Psoas muscle (tissue), 8 donors: ENCODE measurements around the gene CYTH4. TPM values are rescaled to one million over a fixed set of nuclear protein-coding genes. Genes with fewer than 3 reads are reported as not detected.

Experiments
- ATAC-seq, 4 donors: fragments of 200-7000 bp; cut with Tn5 transposase; one replicate each; pipeline ENCODE4 v1.9.1; 2020; ENCODE audit warnings: moderate library complexity in 3 of 4, mild to moderate bottlenecking in 2 of 4
- DNase-seq, 2 donors: peaks; one replicate each; pipeline ENCODE4 v3.0.0-alpha.2; 2020
- H3K27ac ChIP-seq: fragments of 200-600 bp; one replicate; pipeline ENCODE4 v1.8.0; 2022
- H3K27me3 ChIP-seq, 3 donors: fragments of 200-600 bp in 1 of 3; one replicate each; pipeline versions ENCODE4 v1.6.1 to v1.8.0; 2013 to 2022; ENCODE audit warnings: low read length in 2 of 3, mild to moderate bottlenecking in 2 of 3, moderate library complexity in 1 of 3; ENCODE audit not compliant: insufficient read depth in 3 of 3
- H3K36me3 ChIP-seq, 2 donors: fragments of 200-600 bp in 1 of 2; one replicate each; pipeline versions ENCODE4 v1.6.1 to v1.8.0; 2013 to 2022; ENCODE audit warnings: low read depth in 1 of 2, mild to moderate bottlenecking in 1 of 2, moderate library complexity in 1 of 2; ENCODE audit not compliant: insufficient read depth in 1 of 2
- H3K4me1 ChIP-seq: fragments of 200-600 bp; one replicate; pipeline ENCODE4 v1.8.0; 2022
- H3K4me3 ChIP-seq: fragments of 200-600 bp; one replicate; pipeline ENCODE4 v1.8.0; 2022; ENCODE audit warnings: mild to moderate bottlenecking
- H3K9me3 ChIP-seq: fragments of 200-600 bp; one replicate; pipeline ENCODE4 v1.8.0; 2022
- CTCF ChIP-seq: fragments of 200-600 bp; IDR thresholded peaks from one replicate; pipeline ENCODE4 v1.8.0; 2022; ENCODE audit warnings: antibody characterized with exemption
- WGBS, 3 donors: extraction: QIAGEN DNeasy Blood & Tissue Kit; methylation state at CpG; one replicate each; pipeline versions ENCODE4 v1.1.6 to v1.1.7; 2013; 5-methylcytosine and 5-hydroxymethylcytosine counted together
- intact Hi-C, 2 donors: fragments of 100-400 bp; cut with DNase I; formaldehyde crosslinking; loops; one replicate each; pipeline versions ENCODE4 v1.11.0 to v1.14.2; 2022
- polyA plus RNA-seq, 3 donors: library from polyadenylated mRNA; stranded (reverse); fragments of 200-250 nt; gene quantifications; one replicate each; pipeline ENCODE4 v1.2.3, GENCODE V29; 2013
- total RNA-seq, 4 donors: library from RNA; stranded (reverse); fragmentation: NEBNext Ultra II Directional in 2 of 4; extraction: Animal tissue kit (Norgen Biotek cat#: 25700) in 2 of 4; gene quantifications; one replicate each; pipeline versions ENCODE4 v1.2.1 to v1.2.4, GENCODE V29; 2021 to 2023
- donor health status: healthy with polysubstance abuse.
- donor health status: DM: no; HTN: no; CAD: no; lungs with moderate emphysema.
- donor health status: Bipolar disorder and iron deficiency.
- donor health status: healthy.
- donor health status: DM: yes; HTN: yes; CAD: no.
- donor health status: DM: no; HTN: no; CAD: no.
- donor health status: DM: no; HTN: no; CAD: no.
- donor health status: DM: yes; HTN: yes; CAD: no.

Gene CYTH4
- total and polyA plus RNA-seq, 7 donors, result 0.63 to 8.5 (median 3.0) TPM

- peak in 1 of 2 donors; percentile 39 for DNase-seq
Measured at GRCh38 chr22:37309211-37310074, 27.1 kb downstream of the CYTH4 start.

GRCh38 chr22:37310075-37310606, 27.8 kb downstream of the CYTH4 start:
- no peak for DNase-seq
- Histone ChIP-seq H3K27ac (no peak overlapping the region), H3K27me3 (peaks cover 0 to 14% (median 4%) of the 10 kb centered on the region in 3 donors), H3K4me1 (peaks cover 4% of the 10 kb centered on the region), H3K36me3 (no peaks in the 10 kb centered on the region), H3K4me3 (no peak overlapping the region), H3K9me3 (no peaks in the 10 kb centered on the region)
- no peak for TF ChIP-seq CTCF
- intact Hi-C loops, result loop anchor here (10.0 kb wide), 2 partner anchors 115 to 255 kb away; partner anchors contain the start of genes CDC42EP1 (in 1 of the 2) and ELFN2 (in 1 of the 2)
- no peak for ATAC-seq
- 45 to 53% (median 50%) methylated on average over 11 of the region's 11 CpGs for WGBS, 3 donors

More at GRCh38 chr22:37309211-37310074, 27.1 kb downstream of the CYTH4 start:
- Histone ChIP-seq H3K4me1 (peaks cover 4% of the 10 kb centered on the region), H3K27ac (no peak overlapping the region), H3K4me3 (no peak overlapping the region), H3K9me3 (no peaks in the 10 kb centered on the region), H3K36me3 (no peaks in the 10 kb centered on the region), H3K27me3 (peaks cover 0 to 10% (median 9%) of the 10 kb centered on the region in 3 donors)
- intact Hi-C loops, result loop anchor here (10.0 kb wide), 2 partner anchors 115 to 255 kb away; partner anchors contain the start of genes CDC42EP1 (in 1 of the 2) and ELFN2 (in 1 of the 2)
- no peak for ATAC-seq
- TF ChIP-seq CTCF, result no peak
- 68 to 78% (median 74%) methylated on average over 25 to 26 of the region's 26 CpGs for WGBS, 3 donors

- Histone ChIP-seq H3K9me3 (no peaks in the 10 kb centered on the region), H3K27me3 (peaks cover 0 to 18% (median 4%) of the 10 kb centered on the region in 3 donors), H3K27ac (no peak overlapping the region), H3K36me3 (no peaks in the 10 kb centered on the region), H3K4me1 (peaks cover 4% of the 10 kb centered on the region), H3K4me3 (no peak overlapping the region)
- 80 to 82% (median 82%) methylated on average over 25 of the region's 25 CpGs for WGBS, 3 donors
- ATAC-seq (peak in 1 of 4 donors; percentile 24), DNase-seq (peak in 1 of 2 donors; percentile 41)
- no peak for TF ChIP-seq CTCF
- intact Hi-C loops, result loop anchor here (10.0 kb wide), 2 partner anchors 114 to 254 kb away; partner anchors contain the start of genes CDC42EP1 (in 1 of the 2) and ELFN2 (in 1 of the 2)
Measured at GRCh38 chr22:37310815-37311595, 28.7 kb downstream of the CYTH4 start.

- intact Hi-C loops, result loop anchor here (10.0 kb wide), 2 partner anchors 113 to 253 kb away; partner anchors contain the start of genes CDC42EP1 (in 1 of the 2) and ELFN2 (in 1 of the 2)
- no peak overlapping the region for H3K27ac ChIP-seq
- DNase-seq, result no peak
Measured at GRCh38 chr22:37311761-37312312, 29.5 kb downstream of the CYTH4 start.

More at GRCh38 chr22:37311761-37312312, 29.5 kb downstream of the CYTH4 start:
- H3K27me3 ChIP-seq, result peaks cover 0 to 21% (median 4%) of the 10 kb centered on the region in 3 donors
- no peaks in the 10 kb centered on the region for H3K9me3 ChIP-seq
- ATAC-seq, result no peak
- peaks cover 4% of the 10 kb centered on the region for H3K4me1 ChIP-seq
- H3K4me3 ChIP-seq, result no peak overlapping the region
- TF ChIP-seq CTCF, result no peak
- 82 to 89% (median 86%) methylated on average over 19 of the region's 19 CpGs for WGBS, 3 donors
- no peaks in the 10 kb centered on the region for H3K36me3 ChIP-seq
